Measurements from ENCODE around the gene POLR2E. TPM values are rescaled to one million over a fixed set of nuclear protein-coding genes. Genes with fewer than 3 reads are reported as not detected.

The POLR2E gene
- total and polyA plus RNA-seq, 10 donors: 70.8 to 152 (median 120) TPM

DNA sequence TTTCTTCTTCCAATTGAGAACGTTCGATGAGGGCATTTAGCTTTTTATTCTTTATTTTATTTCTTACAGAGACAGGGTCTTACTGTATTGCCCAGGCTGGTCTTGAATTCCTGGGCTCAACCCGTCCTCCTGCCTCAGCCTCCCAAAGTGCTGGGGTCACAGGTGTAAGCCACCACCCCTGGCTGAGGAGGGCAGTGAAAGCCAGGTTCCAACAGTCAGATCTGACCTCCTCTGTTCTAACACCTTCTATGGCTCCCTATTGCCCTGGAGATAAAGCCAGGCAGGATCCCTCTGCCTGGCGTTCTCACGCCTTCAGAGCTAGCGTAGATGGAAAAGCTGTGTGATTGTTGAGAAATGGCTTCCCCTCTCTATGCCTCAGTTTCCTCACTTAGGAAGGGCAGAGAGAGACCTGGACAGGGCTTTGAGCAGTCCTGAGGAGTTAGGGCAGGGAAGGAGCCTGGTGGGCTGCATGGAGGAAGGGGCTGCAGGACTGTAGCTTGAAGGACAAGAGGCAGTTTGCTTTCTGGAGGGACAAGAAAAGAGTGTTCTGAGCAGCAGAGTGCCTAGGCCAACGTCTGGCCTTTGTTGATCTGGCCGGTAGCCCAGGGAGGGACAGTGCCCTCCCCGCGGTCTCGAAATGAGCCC is 22.7 kb downstream of the POLR2E start:
- H3K27me3 ChIP-seq (replicated peaks in 1 of 7): peaks cover 0 to 15% (median 0%) of the 10 kb centered on the region in 7 donors
- H3K4me1 ChIP-seq: peaks cover 63 to 100% (median 95%) of the 10 kb centered on the region in 6 donors
- intact Hi-C loops (cut with DNase I; ENCODE audit: low total_unique reads): loop anchor here (10.0 kb wide), 1 partner anchor 48 kb away; the partner anchor contains the start of genes CNN2, RNU6-2 and TMEM259

DNA sequence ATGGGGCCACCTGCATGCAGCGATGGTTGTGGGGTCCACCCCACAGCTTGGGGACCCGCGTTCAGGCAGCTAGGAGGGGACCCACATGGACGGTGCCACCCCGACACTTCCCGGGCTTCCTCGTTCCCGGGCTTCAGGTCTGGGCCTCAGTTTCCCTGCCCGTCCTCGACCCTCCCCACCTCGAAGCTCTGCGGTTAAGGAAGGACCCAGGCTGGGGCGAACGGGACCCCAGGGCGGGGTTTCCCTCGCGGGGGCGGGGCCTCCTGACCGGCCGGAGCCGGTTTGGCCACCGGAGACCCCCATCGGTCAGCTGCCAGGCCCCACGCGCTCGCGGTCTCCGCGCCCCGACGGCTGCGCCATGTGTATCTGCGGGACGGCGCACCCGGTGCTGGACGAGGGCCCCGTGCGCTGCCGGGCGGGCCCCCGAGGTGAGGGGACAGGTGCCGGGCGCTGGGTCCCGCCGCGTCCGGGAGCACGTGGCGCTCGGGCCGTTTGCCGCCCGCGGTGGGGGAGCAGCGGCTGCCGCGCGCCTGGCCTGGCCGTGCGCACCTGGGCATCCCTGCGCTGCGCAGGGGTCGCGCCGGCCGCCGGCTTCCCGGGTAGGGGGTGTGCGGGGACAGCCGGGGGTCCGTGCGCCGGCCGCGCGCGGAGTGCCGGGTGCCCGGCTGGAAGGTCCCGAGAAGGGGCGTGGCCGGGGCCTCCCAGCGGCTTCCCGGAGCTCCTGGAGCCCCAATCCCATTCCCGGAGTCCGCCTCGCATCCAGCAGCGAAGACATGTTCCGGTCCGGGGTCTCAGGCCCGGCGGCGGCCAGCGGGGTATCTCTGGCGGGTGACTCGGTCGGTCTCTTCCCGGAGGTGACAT is 24.0 kb downstream of the POLR2E start:
- Histone ChIP-seq H3K36me3 (peaks cover 0 to 76% (median 48%) of the 10 kb centered on the region in 6 donors), H3K9me3 (no peaks in the 10 kb centered on the region), H3K4me3 (peak overlapping the region in 1 of 8 donors; percentile 35), H3K4me1 (peaks cover 62 to 100% (median 94%) of the 10 kb centered on the region in 6 donors), H3K27me3 (replicated peaks in 1 of 7) (peaks cover 0 to 18% (median 0%) of the 10 kb centered on the region in 7 donors), H3K27ac (peak overlapping the region in 5 of 8 donors; percentile 36 to 98 (median 97))
- 59 to 83% (median 69%) methylated on average over 24 to 99 of the region's 99 CpGs for WGBS, 5 donors
- intact Hi-C loops (cut with DNase I; ENCODE audit: low total_unique reads): loop anchor here (10.0 kb wide), 1 partner anchor 46 kb away; the partner anchor contains the start of genes CNN2, RNU6-2 and TMEM259
- peak in 1 of 3 donors; percentile 45 for TF ChIP-seq POLR2AphosphoS5 (IDR thresholded peaks at IDR 0.05)
- TF ChIP-seq, protein P1, sequence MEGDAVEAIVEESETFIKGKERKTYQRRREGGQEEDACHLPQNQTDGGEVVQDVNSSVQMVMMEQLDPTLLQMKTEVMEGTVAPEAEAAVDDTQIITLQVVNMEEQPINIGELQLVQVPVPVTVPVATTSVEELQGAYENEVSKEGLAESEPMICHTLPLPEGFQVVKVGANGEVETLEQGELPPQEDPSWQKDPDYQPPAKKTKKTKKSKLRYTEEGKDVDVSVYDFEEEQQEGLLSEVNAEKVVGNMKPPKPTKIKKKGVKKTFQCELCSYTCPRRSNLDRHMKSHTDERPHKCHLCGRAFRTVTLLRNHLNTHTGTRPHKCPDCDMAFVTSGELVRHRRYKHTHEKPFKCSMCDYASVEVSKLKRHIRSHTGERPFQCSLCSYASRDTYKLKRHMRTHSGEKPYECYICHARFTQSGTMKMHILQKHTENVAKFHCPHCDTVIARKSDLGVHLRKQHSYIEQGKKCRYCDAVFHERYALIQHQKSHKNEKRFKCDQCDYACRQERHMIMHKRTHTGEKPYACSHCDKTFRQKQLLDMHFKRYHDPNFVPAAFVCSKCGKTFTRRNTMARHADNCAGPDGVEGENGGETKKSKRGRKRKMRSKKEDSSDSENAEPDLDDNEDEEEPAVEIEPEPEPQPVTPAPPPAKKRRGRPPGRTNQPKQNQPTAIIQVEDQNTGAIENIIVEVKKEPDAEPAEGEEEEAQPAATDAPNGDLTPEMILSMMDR (IDR thresholded peaks at IDR 0.05 in 8 of 11, conservative IDR thresholded peaks at IDR 0.05 in 3 of 11): no peak
- peak; percentile 81 for DNase-seq

More for the DNA sequence above, 22.7 kb downstream of the POLR2E start:
- no peak for DNase-seq
- WGBS, 5 donors: 87 to 92% (median 91%) methylated on average over 11 of the region's 11 CpGs
- peak overlapping the region in 5 of 8 donors; percentile 22 to 97 (median 87) for H3K27ac ChIP-seq
- TF ChIP-seq POLR2AphosphoS5 (IDR thresholded peaks at IDR 0.05): no peak
- TF ChIP-seq POLR2A (IDR thresholded peaks at IDR 0.05): no peak
- TF ChIP-seq, protein P1 (IDR thresholded peaks at IDR 0.05 in 8 of 11, conservative IDR thresholded peaks at IDR 0.05 in 3 of 11): no peak
- H3K4me3 ChIP-seq: no peak overlapping the region
- peaks cover 0 to 84% (median 49%) of the 10 kb centered on the region in 6 donors for H3K36me3 ChIP-seq
- no peaks in the 10 kb centered on the region for H3K9me3 ChIP-seq

DNA sequence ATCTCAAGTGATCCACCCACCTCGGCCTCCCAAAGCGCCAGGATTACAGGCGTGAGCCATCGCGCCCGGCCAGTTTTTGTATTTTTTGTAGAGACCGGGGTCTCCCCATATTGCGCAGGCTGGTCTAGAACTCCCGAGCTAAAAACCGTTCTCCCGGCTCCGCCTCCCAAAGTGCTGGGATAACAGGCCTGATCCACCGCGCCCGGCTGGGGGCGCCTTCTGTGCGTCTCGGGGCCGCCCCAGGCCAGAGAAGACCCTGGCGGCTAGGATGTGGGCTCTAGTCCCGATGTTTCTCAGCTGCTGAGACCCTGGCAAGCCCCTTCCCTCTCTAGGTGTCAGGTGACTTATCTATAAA is 24.6 kb downstream of the POLR2E start:
- Histone ChIP-seq H3K27ac (peak overlapping the region in 6 of 8 donors; percentile 90 to 98 (median 96)), H3K27me3 (replicated peaks in 1 of 7) (peaks cover 0 to 18% (median 0%) of the 10 kb centered on the region in 7 donors), H3K9me3 (no peaks in the 10 kb centered on the region), H3K4me1 (peaks cover 60 to 100% (median 94%) of the 10 kb centered on the region in 6 donors), H3K36me3 (peaks cover 0 to 70% (median 43%) of the 10 kb centered on the region in 6 donors), H3K4me3 (no peak overlapping the region)
- intact Hi-C loops (cut with DNase I; ENCODE audit: low total_unique reads): loop anchor here (10.0 kb wide), 1 partner anchor 46 kb away; the partner anchor contains the start of genes CNN2, RNU6-2 and TMEM259
- WGBS, 5 donors: 57 to 90% (median 75%) methylated on average over 18 to 21 of the region's 21 CpGs
- TF ChIP-seq POLR2AphosphoS5 (IDR thresholded peaks at IDR 0.05) (no peak), POLR2A (IDR thresholded peaks at IDR 0.05) (no peak)
- TF ChIP-seq, protein P1 (IDR thresholded peaks at IDR 0.05 in 8 of 11, conservative IDR thresholded peaks at IDR 0.05 in 3 of 11): no peak
- DNase-seq: peak; percentile 77
